Measurements from ENCODE around the gene GUCY2D.

Gene GUCY2D

GRCh38 chr17:8038954-8039610, 36.7 kb downstream of the GUCY2D start, which contains the start of gene ALOX15B:
TSS of gene ALOX15B (plus strand) at chr17:8039059. CDS start at chr17:8039156, 97 bp downstream.
- no peak within 1 kb of the TSS for H3K4me3 ChIP-seq (ENCODE audit: low read depth, low read length)
- TF ChIP-seq CTCF (IDR thresholded peaks at IDR 0.05; ENCODE audit: low read depth, low read length, missing control alignments) = no peak

GRCh38 chr17:8039611-8040168, 37.3 kb downstream of the GUCY2D start:
- DNase-seq (ENCODE audit: low read depth) = no peak
- H3K4me3 ChIP-seq (ENCODE audit: low read depth, low read length) = no peak overlapping the region
- TF ChIP-seq CTCF (IDR thresholded peaks at IDR 0.05; ENCODE audit: low read depth, low read length, missing control alignments) = no peak

More at GRCh38 chr17:8038954-8039610, 36.7 kb downstream of the GUCY2D start, which contains the start of gene ALOX15B:
- DNase-seq (ENCODE audit: low read depth) = no peak

- TF ChIP-seq CTCF (IDR thresholded peaks at IDR 0.05; ENCODE audit: low read depth, low read length, missing control alignments) = peak; percentile 66
- no peak overlapping the region for H3K4me3 ChIP-seq (ENCODE audit: low read depth, low read length)
- DNase-seq (ENCODE audit: low read depth) = peak; percentile 16
Measured at GRCh38 chr17:8041249-8041928, 39.0 kb downstream of the GUCY2D start.

- TF ChIP-seq CTCF (IDR thresholded peaks at IDR 0.05; ENCODE audit: low read depth, low read length, missing control alignments) = no peak
- DNase-seq (ENCODE audit: low read depth) = no peak
- no peak overlapping the region for H3K4me3 ChIP-seq (ENCODE audit: low read depth, low read length)
Measured at GRCh38 chr17:8041979-8042378, 39.6 kb downstream of the GUCY2D start.

GRCh38 chr17:8044819-8045810, 42.7 kb downstream of the GUCY2D start:
- DNase-seq (ENCODE audit: low read depth) = no peak
- H3K4me3 ChIP-seq (ENCODE audit: low read depth, low read length) = no peak overlapping the region
- TF ChIP-seq CTCF (IDR thresholded peaks at IDR 0.05; ENCODE audit: low read depth, low read length, missing control alignments) = no peak

- no peak for DNase-seq (ENCODE audit: low read depth)
- no peak overlapping the region for H3K4me3 ChIP-seq (ENCODE audit: low read depth, low read length)
- no peak for TF ChIP-seq CTCF (IDR thresholded peaks at IDR 0.05; ENCODE audit: low read depth, low read length, missing control alignments)
Measured at GRCh38 chr17:8046306-8046928, 44.0 kb downstream of the GUCY2D start.

All from GM12864 (cell line).